WTC11 (cell line): Measurements from ENCODE around the gene LRRN3. TPM values are rescaled to one million over a fixed set of nuclear protein-coding genes. Genes with fewer than 3 reads are reported as not detected.

Experiments used
- ATAC-seq: fragments of 200-7000 bp; cut with Tn5 transposase; 2 replicates; pipeline ENCODE4 v1.10.0; 2021; ENCODE audit warnings: mild to moderate bottlenecking, moderate library complexity
- CTCF ChIA-PET: fragments of 300-600 bp; sonication (Branson Sonifier 250); formaldehyde crosslinking; loops from one replicate; lab custom pipeline; 2021; ENCODE audit warnings: antibody characterized with exemption; lab: Charles Lee
- POLR2A ChIA-PET: fragments of 350-600 bp; sonication (Branson Sonifier 250); formaldehyde crosslinking; loops from one replicate; lab custom pipeline; 2021; ENCODE audit warnings: antibody characterized with exemption; lab: Charles Lee
- DNase-seq: peaks from one replicate; pipeline ENCODE4 v3.0.0; 2021; ENCODE audit warnings: low spot score
- H3K27ac Mint-ChIP-seq: 2 replicates; pipeline ENCODE4 v1.8.0; 2021; ENCODE audit warnings: mixed read lengths
- H3K27me3 Mint-ChIP-seq: 2 replicates; pipeline ENCODE4 v1.8.0; 2021; ENCODE audit warnings: low read depth, mild to moderate bottlenecking, moderate library complexity, mixed read lengths
- H3K36me3 Mint-ChIP-seq: 2 replicates; pipeline ENCODE4 v1.8.0; 2021; ENCODE audit warnings: mixed read lengths
- H3K4me1 Mint-ChIP-seq: 2 replicates; pipeline ENCODE4 v1.8.0; 2022; ENCODE audit warnings: mixed read lengths
- H3K4me3 Mint-ChIP-seq: 2 replicates; pipeline ENCODE4 v1.8.0; 2021; ENCODE audit warnings: mild to moderate bottlenecking, moderate library complexity, mixed read lengths
- H3K9me3 Mint-ChIP-seq: 2 replicates; pipeline ENCODE4 v1.8.0; 2021; ENCODE audit warnings: mixed read lengths
- EMX1 ChIP-seq: fragments of 250-450 bp; sonication (Bioruptor Pico); IDR thresholded peaks from 2 replicates; pipeline ENCODE4 v1.8.0; 2021; ENCODE audit warnings: mild to moderate bottlenecking
- ESRRA ChIP-seq: sonication (generic); formaldehyde crosslinking; IDR thresholded peaks from 2 replicates; pipeline ENCODE4 v1.8.1; 2022; ENCODE audit warnings: mild to moderate bottlenecking, missing genetic modification reagents, borderline replicate concordance
- GABPB1 ChIP-seq: sonication (generic); formaldehyde crosslinking; IDR thresholded peaks from 2 replicates; pipeline ENCODE4 v1.8.1; 2023; ENCODE audit warnings: mild to moderate bottlenecking, missing genetic modification reagents
- GTF2I ChIP-seq: fragments of 250-450 bp; sonication (Bioruptor Pico); conservative IDR thresholded peaks from 2 replicates; pipeline ENCODE4 v1.4.0; 2021; ENCODE audit warnings: mild to moderate bottlenecking
- MYBL2 ChIP-seq: sonication (generic); formaldehyde crosslinking; IDR thresholded peaks from 2 replicates; pipeline ENCODE4 v1.8.1; 2023; ENCODE audit warnings: mild to moderate bottlenecking, moderate library complexity, missing genetic modification reagents
- NFATC4 ChIP-seq: fragments of 250-450 bp; sonication (Bioruptor Pico); IDR thresholded peaks from 2 replicates; pipeline ENCODE4 v1.9.0; 2021; ENCODE audit warnings: mild to moderate bottlenecking
- RELA ChIP-seq: sonication (generic); formaldehyde crosslinking; IDR thresholded peaks from 2 replicates; pipeline ENCODE4 v1.8.1; 2022; ENCODE audit warnings: missing genetic modification reagents, mild to moderate bottlenecking, borderline replicate concordance
- ZBTB21 ChIP-seq: sonication (generic); formaldehyde crosslinking; IDR thresholded peaks from 2 replicates; pipeline ENCODE4 v1.8.1; 2023; ENCODE audit warnings: mild to moderate bottlenecking, missing genetic modification reagents, borderline replicate concordance
- ZNF121 ChIP-seq: sonication (generic); formaldehyde crosslinking; IDR thresholded peaks from 2 replicates; pipeline ENCODE4 v1.8.0; 2023; ENCODE audit warnings: missing genetic modification reagents
- ZNF232 ChIP-seq: sonication (generic); formaldehyde crosslinking; IDR thresholded peaks from 2 replicates; pipeline ENCODE4 v1.8.0; 2022; ENCODE audit warnings: mild to moderate bottlenecking, missing genetic modification reagents
- ZNF396 ChIP-seq: fragments of 250-450 bp; sonication (Bioruptor Pico); IDR thresholded peaks from 2 replicates; pipeline ENCODE4 v1.8.0; 2021; ENCODE audit warnings: mild to moderate bottlenecking, moderate library complexity, borderline replicate concordance
- total RNA-seq: library from RNA; stranded (reverse); gene quantifications from 3 replicates; pipeline ENCODE4 v1.2.3, GENCODE V29; 2021
- TF ChIP-seq, protein P1 (sequence below): fragments of 250-450 bp; sonication (Bioruptor Pico); conservative IDR thresholded peaks from 2 replicates; pipeline ENCODE4 v1.9.0; 2021; ENCODE audit warnings: mild to moderate bottlenecking
- TF ChIP-seq, protein P2 (sequence below): sonication (generic); formaldehyde crosslinking; IDR thresholded peaks from 2 replicates; pipeline ENCODE4 v1.8.1; 2023; ENCODE audit warnings: mild to moderate bottlenecking, moderate library complexity, missing genetic modification reagents
- TF ChIP-seq, protein P3 (sequence below): sonication (generic); formaldehyde crosslinking; IDR thresholded peaks from 2 replicates; pipeline ENCODE4 v1.8.0; 2022; ENCODE audit warnings: mild to moderate bottlenecking, missing genetic modification reagents
- TF ChIP-seq, protein P4 (sequence below): sonication (generic); formaldehyde crosslinking; IDR thresholded peaks from 2 replicates; pipeline ENCODE4 v1.8.1; 2023; ENCODE audit warnings: mild to moderate bottlenecking, missing genetic modification reagents
- TF ChIP-seq, protein P5 (sequence below): sonication (generic); formaldehyde crosslinking; IDR thresholded peaks from 2 replicates; pipeline ENCODE4 v1.8.1; 2023; ENCODE audit warnings: mild to moderate bottlenecking, missing genetic modification reagents, borderline replicate concordance
- TF ChIP-seq, protein P6 (sequence below): fragments of 250-450 bp; sonication (Bioruptor Pico); IDR thresholded peaks from 2 replicates; pipeline ENCODE4 v1.8.0; 2021; ENCODE audit warnings: mild to moderate bottlenecking

Gene LRRN3
- total RNA-seq, 1 experiment from 2014 or later, result 0.70 TPM

DNA sequence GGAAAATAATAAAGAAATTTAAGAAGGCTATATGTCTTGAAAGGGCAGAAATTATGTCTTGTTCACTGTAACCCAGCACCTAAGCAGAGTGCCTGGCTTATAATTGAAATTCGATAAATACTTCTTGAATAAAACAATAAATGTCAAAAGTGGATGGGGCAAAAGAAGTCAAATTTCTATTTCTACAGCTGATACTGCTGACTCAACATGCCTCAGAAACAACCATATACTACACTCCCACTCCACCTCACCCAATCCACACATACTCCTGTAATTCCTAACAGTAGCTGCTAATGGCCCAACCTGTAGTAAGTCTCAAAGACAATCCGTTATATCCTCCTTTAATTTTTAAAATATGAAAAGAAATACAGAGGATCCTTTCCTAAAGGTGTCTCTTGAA lies 48.1 kb upstream of the LRRN3 start:
- no peak for ATAC-seq
- TF ChIP-seq ZNF232 (CRISPR knock-in tag), result no peak
- TF ChIP-seq GTF2I (CRISPR knock-in tag), result no peak
- TF ChIP-seq, protein P1, sequence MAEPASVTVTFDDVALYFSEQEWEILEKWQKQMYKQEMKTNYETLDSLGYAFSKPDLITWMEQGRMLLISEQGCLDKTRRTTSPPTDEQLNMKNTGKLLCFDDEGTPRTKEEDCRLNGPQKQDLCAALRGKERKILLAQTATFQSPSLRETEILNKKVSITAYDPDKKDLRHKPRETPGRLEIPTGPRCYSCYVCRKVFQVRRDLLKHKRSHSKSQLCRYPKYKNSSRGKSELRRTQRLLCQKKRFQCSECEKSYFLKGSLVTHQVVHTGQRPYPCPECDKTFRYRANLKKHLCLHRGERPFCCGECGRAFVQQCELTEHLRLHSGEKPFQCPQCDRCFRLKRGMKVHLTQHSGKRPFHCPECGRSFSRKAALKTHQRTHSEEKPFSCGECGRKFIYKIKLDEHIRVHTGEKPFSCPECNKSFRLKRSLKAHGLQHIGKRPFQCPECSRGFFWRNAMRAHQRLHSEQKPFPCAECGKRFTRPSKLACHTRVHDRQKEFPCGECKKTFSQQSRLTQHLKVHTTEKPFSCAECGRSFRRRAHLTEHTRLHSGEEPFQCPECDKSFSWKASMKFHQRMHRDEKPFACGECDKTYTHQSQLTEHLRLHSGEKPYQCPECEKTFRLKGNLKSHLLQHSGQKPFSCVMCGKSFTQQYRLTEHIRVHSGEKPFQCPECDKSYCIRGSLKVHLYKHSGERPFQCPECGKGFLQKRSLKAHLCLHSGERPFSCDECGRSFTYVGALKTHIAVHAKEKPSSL (CRISPR knock-in tag), result no peak
- TF ChIP-seq, protein P2, sequence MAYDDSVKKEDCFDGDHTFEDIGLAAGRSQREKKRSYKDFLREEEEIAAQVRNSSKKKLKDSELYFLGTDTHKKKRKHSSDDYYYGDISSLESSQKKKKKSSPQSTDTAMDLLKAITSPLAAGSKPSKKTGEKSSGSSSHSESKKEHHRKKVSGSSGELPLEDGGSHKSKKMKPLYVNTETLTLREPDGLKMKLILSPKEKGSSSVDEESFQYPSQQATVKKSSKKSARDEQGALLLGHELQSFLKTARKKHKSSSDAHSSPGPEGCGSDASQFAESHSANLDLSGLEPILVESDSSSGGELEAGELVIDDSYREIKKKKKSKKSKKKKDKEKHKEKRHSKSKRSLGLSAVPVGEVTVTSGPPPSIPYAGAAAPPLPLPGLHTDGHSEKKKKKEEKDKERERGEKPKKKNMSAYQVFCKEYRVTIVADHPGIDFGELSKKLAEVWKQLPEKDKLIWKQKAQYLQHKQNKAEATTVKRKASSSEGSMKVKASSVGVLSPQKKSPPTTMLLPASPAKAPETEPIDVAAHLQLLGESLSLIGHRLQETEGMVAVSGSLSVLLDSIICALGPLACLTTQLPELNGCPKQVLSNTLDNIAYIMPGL, result no peak
- no peak for TF ChIP-seq ZNF396 (CRISPR knock-in tag)
- TF ChIP-seq, protein P3, sequence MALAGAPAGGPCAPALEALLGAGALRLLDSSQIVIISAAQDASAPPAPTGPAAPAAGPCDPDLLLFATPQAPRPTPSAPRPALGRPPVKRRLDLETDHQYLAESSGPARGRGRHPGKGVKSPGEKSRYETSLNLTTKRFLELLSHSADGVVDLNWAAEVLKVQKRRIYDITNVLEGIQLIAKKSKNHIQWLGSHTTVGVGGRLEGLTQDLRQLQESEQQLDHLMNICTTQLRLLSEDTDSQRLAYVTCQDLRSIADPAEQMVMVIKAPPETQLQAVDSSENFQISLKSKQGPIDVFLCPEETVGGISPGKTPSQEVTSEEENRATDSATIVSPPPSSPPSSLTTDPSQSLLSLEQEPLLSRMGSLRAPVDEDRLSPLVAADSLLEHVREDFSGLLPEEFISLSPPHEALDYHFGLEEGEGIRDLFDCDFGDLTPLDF (CRISPR knock-in tag), result no peak
- no peak for TF ChIP-seq ZNF121 (CRISPR knock-in tag)
- no peak for TF ChIP-seq NFATC4 (CRISPR knock-in tag)
- no peak for TF ChIP-seq GABPB1 (CRISPR knock-in tag)
- no peak for TF ChIP-seq ZBTB21 (CRISPR knock-in tag)
- TF ChIP-seq, protein P4, sequence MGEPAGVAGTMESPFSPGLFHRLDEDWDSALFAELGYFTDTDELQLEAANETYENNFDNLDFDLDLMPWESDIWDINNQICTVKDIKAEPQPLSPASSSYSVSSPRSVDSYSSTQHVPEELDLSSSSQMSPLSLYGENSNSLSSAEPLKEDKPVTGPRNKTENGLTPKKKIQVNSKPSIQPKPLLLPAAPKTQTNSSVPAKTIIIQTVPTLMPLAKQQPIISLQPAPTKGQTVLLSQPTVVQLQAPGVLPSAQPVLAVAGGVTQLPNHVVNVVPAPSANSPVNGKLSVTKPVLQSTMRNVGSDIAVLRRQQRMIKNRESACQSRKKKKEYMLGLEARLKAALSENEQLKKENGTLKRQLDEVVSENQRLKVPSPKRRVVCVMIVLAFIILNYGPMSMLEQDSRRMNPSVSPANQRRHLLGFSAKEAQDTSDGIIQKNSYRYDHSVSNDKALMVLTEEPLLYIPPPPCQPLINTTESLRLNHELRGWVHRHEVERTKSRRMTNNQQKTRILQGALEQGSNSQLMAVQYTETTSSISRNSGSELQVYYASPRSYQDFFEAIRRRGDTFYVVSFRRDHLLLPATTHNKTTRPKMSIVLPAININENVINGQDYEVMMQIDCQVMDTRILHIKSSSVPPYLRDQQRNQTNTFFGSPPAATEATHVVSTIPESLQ (CRISPR knock-in tag), result no peak
- TF ChIP-seq EMX1 (CRISPR knock-in tag), result no peak
- TF ChIP-seq, protein P5, sequence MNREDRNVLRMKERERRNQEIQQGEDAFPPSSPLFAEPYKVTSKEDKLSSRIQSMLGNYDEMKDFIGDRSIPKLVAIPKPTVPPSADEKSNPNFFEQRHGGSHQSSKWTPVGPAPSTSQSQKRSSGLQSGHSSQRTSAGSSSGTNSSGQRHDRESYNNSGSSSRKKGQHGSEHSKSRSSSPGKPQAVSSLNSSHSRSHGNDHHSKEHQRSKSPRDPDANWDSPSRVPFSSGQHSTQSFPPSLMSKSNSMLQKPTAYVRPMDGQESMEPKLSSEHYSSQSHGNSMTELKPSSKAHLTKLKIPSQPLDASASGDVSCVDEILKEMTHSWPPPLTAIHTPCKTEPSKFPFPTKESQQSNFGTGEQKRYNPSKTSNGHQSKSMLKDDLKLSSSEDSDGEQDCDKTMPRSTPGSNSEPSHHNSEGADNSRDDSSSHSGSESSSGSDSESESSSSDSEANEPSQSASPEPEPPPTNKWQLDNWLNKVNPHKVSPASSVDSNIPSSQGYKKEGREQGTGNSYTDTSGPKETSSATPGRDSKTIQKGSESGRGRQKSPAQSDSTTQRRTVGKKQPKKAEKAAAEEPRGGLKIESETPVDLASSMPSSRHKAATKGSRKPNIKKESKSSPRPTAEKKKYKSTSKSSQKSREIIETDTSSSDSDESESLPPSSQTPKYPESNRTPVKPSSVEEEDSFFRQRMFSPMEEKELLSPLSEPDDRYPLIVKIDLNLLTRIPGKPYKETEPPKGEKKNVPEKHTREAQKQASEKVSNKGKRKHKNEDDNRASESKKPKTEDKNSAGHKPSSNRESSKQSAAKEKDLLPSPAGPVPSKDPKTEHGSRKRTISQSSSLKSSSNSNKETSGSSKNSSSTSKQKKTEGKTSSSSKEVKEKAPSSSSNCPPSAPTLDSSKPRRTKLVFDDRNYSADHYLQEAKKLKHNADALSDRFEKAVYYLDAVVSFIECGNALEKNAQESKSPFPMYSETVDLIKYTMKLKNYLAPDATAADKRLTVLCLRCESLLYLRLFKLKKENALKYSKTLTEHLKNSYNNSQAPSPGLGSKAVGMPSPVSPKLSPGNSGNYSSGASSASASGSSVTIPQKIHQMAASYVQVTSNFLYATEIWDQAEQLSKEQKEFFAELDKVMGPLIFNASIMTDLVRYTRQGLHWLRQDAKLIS (CRISPR knock-in tag), result no peak
- TF ChIP-seq, protein P6, sequence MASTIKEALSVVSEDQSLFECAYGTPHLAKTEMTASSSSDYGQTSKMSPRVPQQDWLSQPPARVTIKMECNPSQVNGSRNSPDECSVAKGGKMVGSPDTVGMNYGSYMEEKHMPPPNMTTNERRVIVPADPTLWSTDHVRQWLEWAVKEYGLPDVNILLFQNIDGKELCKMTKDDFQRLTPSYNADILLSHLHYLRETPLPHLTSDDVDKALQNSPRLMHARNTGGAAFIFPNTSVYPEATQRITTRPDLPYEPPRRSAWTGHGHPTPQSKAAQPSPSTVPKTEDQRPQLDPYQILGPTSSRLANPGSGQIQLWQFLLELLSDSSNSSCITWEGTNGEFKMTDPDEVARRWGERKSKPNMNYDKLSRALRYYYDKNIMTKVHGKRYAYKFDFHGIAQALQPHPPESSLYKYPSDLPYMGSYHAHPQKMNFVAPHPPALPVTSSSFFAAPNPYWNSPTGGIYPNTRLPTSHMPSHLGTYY, result no peak
- no peak for TF ChIP-seq ESRRA (CRISPR knock-in tag)
- TF ChIP-seq MYBL2 (CRISPR knock-in tag), result no peak
- TF ChIP-seq RELA (CRISPR knock-in tag), result no peak
- TF ChIP-seq, all 79 proteins: peak for 0
- ChIA-PET CTCF (no interaction called here), POLR2A (no interaction called here)
- peaks cover 16% of the 10 kb centered on the region for H3K4me1 Mint-ChIP-seq
- DNase-seq, result no peak
- H3K9me3 Mint-ChIP-seq, result peaks cover 3% of the 10 kb centered on the region; the same call in 1 of the 2 replicates
- H3K27me3 Mint-ChIP-seq, result no peaks in the 10 kb centered on the region
- H3K36me3 Mint-ChIP-seq, result no peaks in the 10 kb centered on the region
- no peak overlapping the region for H3K27ac Mint-ChIP-seq
- no peak overlapping the region for H3K4me3 Mint-ChIP-seq
